ENCODE results near the gene FHIP1A. TPM values are rescaled to one million over a fixed set of nuclear protein-coding genes. Genes with fewer than 3 reads are reported as not detected.

The FHIP1A gene
- total RNA-seq, 1 experiment from 2014 or later: 0.39 TPM

DNA sequence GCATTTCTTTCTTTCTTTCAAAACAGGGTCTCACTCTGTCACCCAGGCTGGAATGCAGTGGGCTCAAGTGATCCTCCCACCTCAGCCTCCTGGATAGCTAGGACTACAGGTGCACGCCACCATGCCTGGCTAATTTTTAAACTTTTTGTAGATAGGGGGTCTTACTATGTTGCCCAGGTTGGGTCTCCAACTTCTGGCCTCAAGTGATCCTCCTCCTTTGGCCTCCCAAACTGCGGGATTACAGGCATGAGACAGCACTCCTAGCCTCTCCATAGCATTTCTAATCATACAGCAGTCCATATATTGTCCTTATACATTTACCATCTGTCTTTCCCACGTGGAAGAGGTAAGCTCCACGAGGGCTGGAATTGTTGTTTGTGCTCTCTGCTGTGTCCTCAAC, 2.0 kb upstream of the FHIP1A start:
- POLR2A ChIA-PET: no interaction called here
- in situ Hi-C loops (cut with HindIII; ENCODE audit: low pct_unique_long_range_greater_than_20kb, low sequenced_read_pairs): no loop called here
- TF ChIP-seq, protein P1, sequence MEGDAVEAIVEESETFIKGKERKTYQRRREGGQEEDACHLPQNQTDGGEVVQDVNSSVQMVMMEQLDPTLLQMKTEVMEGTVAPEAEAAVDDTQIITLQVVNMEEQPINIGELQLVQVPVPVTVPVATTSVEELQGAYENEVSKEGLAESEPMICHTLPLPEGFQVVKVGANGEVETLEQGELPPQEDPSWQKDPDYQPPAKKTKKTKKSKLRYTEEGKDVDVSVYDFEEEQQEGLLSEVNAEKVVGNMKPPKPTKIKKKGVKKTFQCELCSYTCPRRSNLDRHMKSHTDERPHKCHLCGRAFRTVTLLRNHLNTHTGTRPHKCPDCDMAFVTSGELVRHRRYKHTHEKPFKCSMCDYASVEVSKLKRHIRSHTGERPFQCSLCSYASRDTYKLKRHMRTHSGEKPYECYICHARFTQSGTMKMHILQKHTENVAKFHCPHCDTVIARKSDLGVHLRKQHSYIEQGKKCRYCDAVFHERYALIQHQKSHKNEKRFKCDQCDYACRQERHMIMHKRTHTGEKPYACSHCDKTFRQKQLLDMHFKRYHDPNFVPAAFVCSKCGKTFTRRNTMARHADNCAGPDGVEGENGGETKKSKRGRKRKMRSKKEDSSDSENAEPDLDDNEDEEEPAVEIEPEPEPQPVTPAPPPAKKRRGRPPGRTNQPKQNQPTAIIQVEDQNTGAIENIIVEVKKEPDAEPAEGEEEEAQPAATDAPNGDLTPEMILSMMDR (IDR thresholded peaks at IDR 0.05): no peak
- TF ChIP-seq, protein P2, sequence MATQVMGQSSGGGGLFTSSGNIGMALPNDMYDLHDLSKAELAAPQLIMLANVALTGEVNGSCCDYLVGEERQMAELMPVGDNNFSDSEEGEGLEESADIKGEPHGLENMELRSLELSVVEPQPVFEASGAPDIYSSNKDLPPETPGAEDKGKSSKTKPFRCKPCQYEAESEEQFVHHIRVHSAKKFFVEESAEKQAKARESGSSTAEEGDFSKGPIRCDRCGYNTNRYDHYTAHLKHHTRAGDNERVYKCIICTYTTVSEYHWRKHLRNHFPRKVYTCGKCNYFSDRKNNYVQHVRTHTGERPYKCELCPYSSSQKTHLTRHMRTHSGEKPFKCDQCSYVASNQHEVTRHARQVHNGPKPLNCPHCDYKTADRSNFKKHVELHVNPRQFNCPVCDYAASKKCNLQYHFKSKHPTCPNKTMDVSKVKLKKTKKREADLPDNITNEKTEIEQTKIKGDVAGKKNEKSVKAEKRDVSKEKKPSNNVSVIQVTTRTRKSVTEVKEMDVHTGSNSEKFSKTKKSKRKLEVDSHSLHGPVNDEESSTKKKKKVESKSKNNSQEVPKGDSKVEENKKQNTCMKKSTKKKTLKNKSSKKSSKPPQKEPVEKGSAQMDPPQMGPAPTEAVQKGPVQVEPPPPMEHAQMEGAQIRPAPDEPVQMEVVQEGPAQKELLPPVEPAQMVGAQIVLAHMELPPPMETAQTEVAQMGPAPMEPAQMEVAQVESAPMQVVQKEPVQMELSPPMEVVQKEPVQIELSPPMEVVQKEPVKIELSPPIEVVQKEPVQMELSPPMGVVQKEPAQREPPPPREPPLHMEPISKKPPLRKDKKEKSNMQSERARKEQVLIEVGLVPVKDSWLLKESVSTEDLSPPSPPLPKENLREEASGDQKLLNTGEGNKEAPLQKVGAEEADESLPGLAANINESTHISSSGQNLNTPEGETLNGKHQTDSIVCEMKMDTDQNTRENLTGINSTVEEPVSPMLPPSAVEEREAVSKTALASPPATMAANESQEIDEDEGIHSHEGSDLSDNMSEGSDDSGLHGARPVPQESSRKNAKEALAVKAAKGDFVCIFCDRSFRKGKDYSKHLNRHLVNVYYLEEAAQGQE (IDR thresholded peaks at IDR 0.05; ENCODE audit: insufficient read depth in 1 of 2, low read depth in 2 of 2, low read length in 1 of 2): no peak
- no peak for TF ChIP-seq POLR2AphosphoS5 (IDR thresholded peaks at IDR 0.05; ENCODE audit: low read depth, low read length)
- TF ChIP-seq TCF7L2 (IDR thresholded peaks at IDR 0.05; ENCODE audit: low read depth, low read length): no peak
- no peak for TF ChIP-seq SIN3A (IDR thresholded peaks at IDR 0.05; ENCODE audit: borderline replicate concordance, insufficient read depth, low read depth, low read length)

DNA sequence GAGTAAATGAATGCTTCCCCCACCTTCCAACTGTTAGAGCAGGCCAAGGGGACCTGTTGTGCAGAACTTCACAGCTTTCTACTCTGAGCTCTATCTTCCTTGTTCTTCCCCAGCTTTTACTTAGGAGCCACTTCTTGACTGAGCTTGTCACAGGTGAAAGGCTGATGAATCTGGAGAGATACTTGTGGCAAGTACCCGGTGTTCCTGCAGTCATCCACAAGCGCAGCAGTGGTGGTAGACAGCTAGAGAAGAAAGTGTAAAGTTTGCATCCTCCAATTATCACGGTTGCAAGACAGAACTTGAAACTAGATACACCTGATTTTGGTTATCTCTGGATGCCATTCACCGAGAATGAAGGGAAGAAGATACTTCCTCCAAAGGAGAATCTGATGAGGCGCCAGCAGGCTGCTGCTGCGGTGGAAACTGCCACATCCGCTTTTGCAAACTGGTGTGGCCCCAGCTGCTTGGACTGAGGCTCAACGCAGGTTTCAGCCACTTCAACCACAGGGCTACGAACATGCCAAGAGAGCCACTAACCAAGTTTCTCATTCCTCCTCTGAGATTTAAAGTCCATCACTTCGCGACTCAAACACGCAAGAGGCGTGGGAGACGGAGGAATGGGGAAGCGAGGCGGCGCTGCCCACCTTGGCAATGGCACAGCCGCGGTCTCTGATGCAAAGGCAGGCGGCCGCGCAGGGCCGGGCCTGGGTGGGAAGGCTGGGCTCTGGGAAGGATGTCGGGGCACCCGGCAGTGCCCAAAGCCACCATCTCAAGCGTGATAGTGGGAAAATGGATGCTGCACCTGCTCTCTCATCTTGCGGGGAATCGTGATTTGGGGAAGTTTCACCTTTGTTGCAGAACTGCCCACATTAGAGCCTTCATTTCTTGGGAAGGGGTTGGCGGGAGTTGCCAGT, 1.3 kb upstream of the FHIP1A start:
- no TSS peak for BruUV-seq (replicated peaks)

More for the DNA sequence above, 2.0 kb upstream of the FHIP1A start:
- H3K4me3 ChIP-seq (ENCODE audit: low read depth in 2 of 2, low read length in 2 of 2): no peak overlapping the region
- no peak overlapping the region for H3K27ac ChIP-seq (ENCODE audit: low read length)
- no peaks in the 10 kb centered on the region; the same call in 1 of the 2 replicates for H3K4me1 ChIP-seq (ENCODE audit: control insufficient read depth, insufficient read depth, low read length)
- peaks cover 2% of the 10 kb centered on the region for H3K27me3 ChIP-seq (ENCODE audit: control insufficient read depth, insufficient read depth, low read length)
- no TSS peak for BruUV-seq (replicated peaks)
- CTCF ChIA-PET: no interaction called here
- no peaks in the 10 kb centered on the region for H3K9me3 ChIP-seq (ENCODE audit: control insufficient read depth, insufficient read depth, low read depth, low read length)
- ATAC-seq: no peak
- no peak for DNase-seq (ENCODE audit: low read depth, low spot score)
- intact Hi-C loops (cut with micrococcal nuclease; ENCODE audit: unreplicated experiment): no loop called here
- H3K36me3 ChIP-seq (ENCODE audit: control insufficient read depth, insufficient read depth, low read length): peaks cover 3% of the 10 kb centered on the region; the same call in 1 of the 2 replicates

More for the DNA sequence above, 1.3 kb upstream of the FHIP1A start:
- DNase-seq (ENCODE audit: low read depth, low spot score) (no peak), ATAC-seq (no peak)
- CTCF ChIA-PET: interaction anchor here (0.6 kb wide), 1 partner anchor 59 kb away, joined by 3 read pairs; no protein-coding TSS in a partner anchor
- TF ChIP-seq SIN3A (IDR thresholded peaks at IDR 0.05; ENCODE audit: borderline replicate concordance, insufficient read depth, low read depth, low read length) (no peak), TCF7L2 (IDR thresholded peaks at IDR 0.05; ENCODE audit: low read depth, low read length) (no peak), POLR2AphosphoS5 (IDR thresholded peaks at IDR 0.05; ENCODE audit: low read depth, low read length) (no peak)
- TF ChIP-seq, protein P2 (IDR thresholded peaks at IDR 0.05; ENCODE audit: insufficient read depth in 1 of 2, low read depth in 2 of 2, low read length in 1 of 2): no peak
- TF ChIP-seq, protein P1 (IDR thresholded peaks at IDR 0.05): no peak
- Histone ChIP-seq H3K27me3 (ENCODE audit: control insufficient read depth, insufficient read depth, low read length) (peaks cover 2% of the 10 kb centered on the region), H3K4me3 (ENCODE audit: low read depth in 2 of 2, low read length in 2 of 2) (peak overlapping the region in 1 of 2 experiments; percentile 67; a peak in 3 of 4 replicates), H3K27ac (ENCODE audit: low read length) (no peak overlapping the region), H3K9me3 (ENCODE audit: control insufficient read depth, insufficient read depth, low read depth, low read length) (no peaks in the 10 kb centered on the region), H3K4me1 (ENCODE audit: control insufficient read depth, insufficient read depth, low read length) (no peaks in the 10 kb centered on the region; the same call in 1 of the 2 replicates), H3K36me3 (ENCODE audit: control insufficient read depth, insufficient read depth, low read length) (peaks cover 3% of the 10 kb centered on the region; the same call in 1 of the 2 replicates)
- in situ Hi-C loops (cut with HindIII; ENCODE audit: low pct_unique_long_range_greater_than_20kb, low sequenced_read_pairs): no loop called here
- POLR2A ChIA-PET: no interaction called here
- intact Hi-C loops (cut with micrococcal nuclease; ENCODE audit: unreplicated experiment): no loop called here

Data from Panc1 (cell line).